Upper lobe of left lung (tissue), 6 donors: ENCODE data around the gene MIEF1. TPM values are rescaled to one million over a fixed set of nuclear protein-coding genes. Genes with fewer than 3 reads are reported as not detected.

Experiments used
- ATAC-seq, 2 donors: fragments of 200-7000 bp; cut with Tn5 transposase; one replicate each; pipeline ENCODE4 v1.9.1; 2022; ENCODE audit warnings: mild to moderate bottlenecking in 2 of 2, moderate library complexity in 2 of 2; ENCODE audit not compliant: low FRiP score in 2 of 2
- DNase-seq, 2 donors: peaks; one replicate each; pipeline ENCODE4 v3.0.0-alpha.2; 2019 to 2020
- H3K27ac ChIP-seq, 4 donors: fragments of 200-600 bp; sonication (generic); one replicate each; pipeline ENCODE4 v1.5.1; 2016 to 2019
- H3K27me3 ChIP-seq, 4 donors: fragments of 200-600 bp; sonication (generic); one replicate each; pipeline ENCODE4 v1.5.1; 2017 to 2019
- H3K36me3 ChIP-seq, 4 donors: fragments of 200-600 bp; sonication (generic); one replicate each; pipeline ENCODE4 v1.5.1; 2016 to 2019
- H3K4me1 ChIP-seq, 4 donors: fragments of 200-600 bp; sonication (generic); one replicate each; pipeline ENCODE4 v1.5.1; 2018 to 2019
- H3K4me3 ChIP-seq, 4 donors: fragments of 200-600 bp; sonication (generic); one replicate each; pipeline ENCODE4 v1.5.1; 2017 to 2019; ENCODE audit warnings: mild to moderate bottlenecking in 2 of 4, moderate library complexity in 1 of 4
- H3K9me3 ChIP-seq, 4 donors: fragments of 200-600 bp; sonication (generic); one replicate each; pipeline ENCODE4 v1.5.1; 2018 to 2019
- CTCF ChIP-seq, 6 experiments: fragments of 450-650 bp in 4 of 6; fragments of 200-600 bp in 2 of 6; sonication (generic) in 2 of 6; IDR thresholded peaks; one replicate each; pipeline ENCODE4 v1.5.1; 2016 to 2019; ENCODE audit warnings: antibody characterized with exemption in 6 of 6
- EP300 ChIP-seq, 4 donors: sonication (generic); formaldehyde crosslinking; IDR thresholded peaks; one replicate each; pipeline ENCODE4 v1.5.1; 2017; ENCODE audit warnings: antibody characterized with exemption in 4 of 4, control low read depth in 2 of 4
- POLR2A ChIP-seq, 4 donors: fragments of 450-650 bp; IDR thresholded peaks; one replicate each; pipeline ENCODE4 v1.5.1; 2016 to 2017; ENCODE audit warnings: antibody characterized with exemption in 4 of 4, mild to moderate bottlenecking in 2 of 4
- POLR2AphosphoS5 ChIP-seq, 2 donors: sonication (generic); formaldehyde crosslinking; IDR thresholded peaks; one replicate each; pipeline ENCODE4 v1.5.1; 2017; ENCODE audit warnings: antibody characterized with exemption in 2 of 2
- WGBS, 2 donors: methylation state at CpG; one replicate each; pipeline ENCODE4 v1.1.5; 2017 to 2018; 5-methylcytosine and 5-hydroxymethylcytosine counted together
- total RNA-seq, 6 donors: library from RNA; depleted of rRNA in 4 of 6; stranded (reverse); fragments of >200 nt in 4 of 6; gene quantifications; one replicate each; pipeline versions ENCODE4 v1.1.0 to v1.2.1, GENCODE V29; 2016 to 2021
- donor health status: DM: no; HTN: no; CAD: no; lungs with moderate emphysema.
- donor health status: DM: no; HTN: yes; CAD: no; lungs with severe emphysema.

The MIEF1 gene
- total RNA-seq, 6 donors from 2014 or later: 10.5 to 35.3 (median 25.6) TPM

- Histone ChIP-seq H3K36me3 (no peaks in the 10 kb centered on the region), H3K4me1 (peaks cover 0 to 39% (median 9%) of the 10 kb centered on the region in 4 donors), H3K27me3 (peaks cover 0 to 22% (median 10%) of the 10 kb centered on the region in 4 donors), H3K4me3 (peak within 1 kb of the TSS; percentile 19 to 61 (median 55)), H3K9me3 (no peaks in the 10 kb centered on the region), H3K27ac (peak within 1 kb of the TSS; percentile 44 to 86 (median 66))
- ATAC-seq: no peak
- peak in 1 of 2 donors; percentile 84 for DNase-seq
- no peak for TF ChIP-seq POLR2A (IDR thresholded peaks at IDR 0.05)
- no peak for TF ChIP-seq CTCF (IDR thresholded peaks at IDR 0.05)
- TF ChIP-seq EP300 (IDR thresholded peaks at IDR 0.05): no peak
- TF ChIP-seq POLR2AphosphoS5 (IDR thresholded peaks at IDR 0.05): no peak
- 1 to 55% methylated on average over 29 to 52 of the region's 80 CpGs for WGBS, 2 donors
Observed at GRCh38 chr22:39456522-39457197, 45.4 kb upstream of the MIEF1 start, which contains the start of gene MGAT3. Gene MGAT3 (plus strand): TSS chr22:39457012. CDS start chr22:39487348, 30,336 bp downstream.

DNA sequence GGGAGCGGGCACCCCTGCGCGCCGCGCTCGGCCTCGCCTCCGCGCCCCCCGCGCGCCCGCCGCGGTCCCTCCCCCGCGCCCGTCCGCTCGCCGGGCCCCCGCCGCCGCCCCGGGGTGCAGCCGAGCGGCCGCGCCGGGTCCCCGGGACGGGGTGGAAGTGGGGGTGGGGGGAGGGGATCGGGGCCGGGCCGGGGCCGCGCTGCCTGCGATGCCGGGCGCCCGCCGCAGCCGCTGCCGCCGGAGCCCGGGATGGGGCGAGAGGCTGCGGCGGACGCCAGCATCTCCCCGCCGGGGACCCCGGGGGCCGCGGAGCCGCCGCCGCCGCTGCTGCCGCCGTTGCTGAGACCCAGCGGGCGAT, 44.9 kb upstream of the MIEF1 start:
- no peaks in the 10 kb centered on the region for H3K36me3 ChIP-seq
- peak overlapping the region; percentile 19 to 61 (median 55) for H3K4me3 ChIP-seq

DNA sequence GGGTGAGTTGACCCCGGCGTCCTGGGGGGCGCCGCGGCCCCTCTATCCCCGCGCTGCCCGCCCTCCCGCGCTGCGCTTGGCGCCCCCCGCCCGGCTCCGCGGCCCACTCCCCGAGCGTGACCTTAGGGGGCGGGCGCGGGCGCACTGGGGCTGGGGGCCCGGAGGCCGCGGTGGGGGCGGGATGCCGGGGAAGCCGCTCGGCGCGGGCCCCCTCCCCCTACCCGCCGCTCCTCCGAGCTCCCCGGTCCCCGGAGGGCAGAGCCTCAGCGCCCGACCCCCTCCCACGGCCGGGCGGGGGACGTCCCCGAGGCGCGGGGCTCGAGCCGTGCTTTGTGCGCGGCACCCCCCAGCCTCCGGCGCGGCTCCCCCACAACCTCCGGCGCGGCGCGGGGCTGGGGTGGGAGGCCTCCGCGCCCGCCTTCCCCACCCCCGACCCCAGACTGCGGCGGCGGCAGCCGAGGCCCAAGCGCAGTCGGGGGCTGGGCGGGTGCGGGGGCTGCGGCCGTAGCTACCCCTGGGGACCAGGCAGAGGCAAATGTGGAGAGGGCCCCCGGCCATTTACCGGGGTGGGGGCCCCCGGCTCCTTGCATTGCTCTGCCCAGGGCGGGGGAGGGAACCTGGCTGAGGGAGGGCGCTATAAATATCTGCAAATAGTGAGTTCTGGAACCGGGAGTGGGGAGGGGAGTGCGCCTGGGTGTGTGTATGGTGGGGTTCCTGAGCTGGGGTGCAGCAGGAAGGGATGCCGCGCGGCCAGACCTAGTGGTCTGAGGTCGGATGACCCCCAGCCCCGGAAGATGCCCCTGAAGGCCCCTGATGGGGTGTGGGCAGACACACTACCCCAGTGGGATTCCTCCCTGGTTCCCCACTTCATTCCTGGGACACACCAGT, 44.3 kb upstream of the MIEF1 start:
- 0 to 1% methylated on average over 6 to 19 of the region's 83 CpGs for WGBS, 2 donors
- H3K36me3 ChIP-seq: no peaks in the 10 kb centered on the region
- peak in 1 of 2 donors; percentile 83 for DNase-seq
- ATAC-seq: no peak
- no peaks in the 10 kb centered on the region for H3K9me3 ChIP-seq
- H3K27me3 ChIP-seq: peaks cover 0 to 22% (median 10%) of the 10 kb centered on the region in 4 donors
- H3K4me3 ChIP-seq: peak overlapping the region; percentile 19 to 61 (median 55)
- H3K4me1 ChIP-seq: peaks cover 9 to 48% (median 11%) of the 10 kb centered on the region in 4 donors
- peak overlapping the region; percentile 44 to 86 (median 66) for H3K27ac ChIP-seq
- TF ChIP-seq EP300 (IDR thresholded peaks at IDR 0.05) (no peak), CTCF (IDR thresholded peaks at IDR 0.05) (no peak), POLR2AphosphoS5 (IDR thresholded peaks at IDR 0.05) (no peak), POLR2A (IDR thresholded peaks at IDR 0.05) (no peak)

More for the DNA sequence above, 44.9 kb upstream of the MIEF1 start:
- no peak for TF ChIP-seq CTCF (IDR thresholded peaks at IDR 0.05)
- no peak for TF ChIP-seq POLR2A (IDR thresholded peaks at IDR 0.05)
- TF ChIP-seq POLR2AphosphoS5 (IDR thresholded peaks at IDR 0.05): no peak
- no peak for TF ChIP-seq EP300 (IDR thresholded peaks at IDR 0.05)
- no peak for DNase-seq
- no peak for ATAC-seq
- H3K27ac ChIP-seq: peak overlapping the region; percentile 44 to 86 (median 66)
- H3K4me1 ChIP-seq: peaks cover 2 to 44% (median 9%) of the 10 kb centered on the region in 4 donors
- H3K27me3 ChIP-seq: peaks cover 0 to 22% (median 10%) of the 10 kb centered on the region in 4 donors
- WGBS, 2 donors: 2% methylated on average over 17 of the region's 63 CpGs; no CpG with 5 or more reads in 1 of the 2 donors
- H3K9me3 ChIP-seq: no peaks in the 10 kb centered on the region

GRCh38 chr22:39458444-39459083, 43.5 kb upstream of the MIEF1 start:
- Histone ChIP-seq H3K27ac (peak overlapping the region; percentile 44 to 86 (median 66)), H3K4me3 (peak overlapping the region in 3 of 4 donors; percentile 53 to 61 (median 57)), H3K36me3 (no peaks in the 10 kb centered on the region), H3K4me1 (peaks cover 14 to 49% (median 17%) of the 10 kb centered on the region in 4 donors), H3K27me3 (peaks cover 0 to 22% (median 10%) of the 10 kb centered on the region in 4 donors), H3K9me3 (no peaks in the 10 kb centered on the region)
- 52 to 55% methylated on average over 9 to 10 of the region's 10 CpGs for WGBS, 2 donors
- TF ChIP-seq POLR2A (IDR thresholded peaks at IDR 0.05) (no peak), EP300 (IDR thresholded peaks at IDR 0.05) (no peak)
- DNase-seq: no peak
- ATAC-seq: no peak
